GM21390 (cell line): ENCODE measurements around the gene ANKRD13C.
"Not testable (repeated sequence)": the region's sequence is repeated elsewhere in the genome, so short reads cannot be mapped to it uniquely, and the experiment has no call there.

Experiments used
- ATAC-seq: cut with Tn5 transposase; IDR thresholded peaks from one replicate; pipeline ENCODE4 v1.9.1; 2021; ENCODE audit not compliant: unreplicated experiment

The ANKRD13C gene

DNA sequence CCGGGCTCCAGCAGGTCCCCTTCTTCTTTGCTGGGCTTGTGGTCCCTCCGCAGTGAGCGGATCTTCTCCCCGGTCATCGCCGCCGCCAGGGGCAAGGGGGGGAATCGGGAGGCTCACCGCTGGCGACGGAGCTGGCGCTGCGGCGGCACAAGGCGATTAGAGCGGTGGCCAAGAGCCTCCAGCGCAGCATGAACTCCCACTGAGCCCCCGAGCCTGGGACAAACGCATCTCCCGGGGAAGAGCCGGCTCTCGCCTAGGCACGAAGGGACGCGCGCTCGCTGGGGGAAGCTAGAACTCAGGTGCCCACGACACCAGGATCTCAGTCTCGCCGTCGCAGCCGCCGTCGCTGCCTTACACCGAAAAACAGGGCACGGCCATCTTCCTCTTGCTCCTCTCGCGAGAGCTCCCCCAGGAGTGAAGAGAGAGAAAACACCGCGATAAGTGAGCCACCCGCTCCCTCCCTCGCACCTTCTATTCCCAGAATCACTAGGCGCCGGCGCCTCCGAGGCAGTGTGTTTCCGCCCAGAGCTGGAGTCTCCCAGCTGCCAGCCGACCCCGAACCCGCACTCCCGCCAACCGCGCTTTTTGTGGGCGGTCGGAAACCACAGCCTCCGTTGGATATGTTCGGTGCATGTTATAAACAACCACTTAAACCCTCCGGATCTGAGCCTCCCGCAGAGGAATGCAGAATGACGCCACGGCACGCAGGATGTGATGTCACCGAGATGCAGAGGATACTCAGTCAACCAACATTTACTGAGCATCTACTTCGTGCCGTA, at the start of gene ANKRD13C:
Gene ANKRD13C (minus strand): TSS at position 391 of the 779 bp plus-strand sequence. CDS start 314 bp downstream, at position 77.
- ATAC-seq, result peak; percentile 91

DNA sequence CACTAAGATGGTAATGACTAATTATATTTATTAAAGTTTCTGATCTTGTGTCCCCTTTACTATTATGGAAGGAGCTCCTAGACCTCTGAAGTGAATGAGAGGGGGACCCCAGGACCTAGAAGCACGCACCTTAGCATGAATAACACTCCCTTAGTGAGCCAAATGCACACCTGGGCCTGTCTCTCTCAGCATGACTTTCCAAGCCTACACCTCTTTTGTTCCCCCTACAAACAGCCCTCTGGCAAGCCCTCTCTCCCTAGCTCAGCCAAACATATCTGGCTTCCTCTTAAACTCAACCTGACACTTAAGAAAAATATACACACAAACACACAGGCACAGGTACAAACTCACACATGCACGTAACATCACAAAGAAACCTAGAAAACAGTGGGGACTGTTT, 49.2 kb upstream of the ANKRD13C start:
- no peak for ATAC-seq

- ATAC-seq, result no peak
Measured at GRCh38 chr1:70401974-70402373, 47.5 kb upstream of the ANKRD13C start.

DNA sequence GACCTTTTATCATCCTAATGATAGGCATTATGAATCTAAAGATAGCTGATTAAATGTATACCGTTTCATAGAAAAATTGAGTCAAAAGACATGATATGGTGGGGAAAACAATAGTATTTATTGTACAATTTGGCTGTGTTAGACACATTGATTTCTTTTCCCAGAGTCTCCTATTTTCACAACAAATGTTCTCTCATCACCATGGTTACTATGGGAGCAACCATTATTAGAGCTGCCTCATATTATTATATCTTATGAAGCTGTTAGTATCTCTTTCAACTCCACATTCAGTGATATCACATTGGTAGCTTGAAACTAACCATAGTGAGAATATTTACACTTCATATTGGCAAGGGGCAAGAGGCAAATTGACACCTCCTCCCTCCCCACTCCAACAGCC, 45.8 kb upstream of the ANKRD13C start:
- no peak for ATAC-seq

GRCh38 chr1:70397013-70397412, 42.5 kb upstream of the ANKRD13C start:
- no peak for ATAC-seq

DNA sequence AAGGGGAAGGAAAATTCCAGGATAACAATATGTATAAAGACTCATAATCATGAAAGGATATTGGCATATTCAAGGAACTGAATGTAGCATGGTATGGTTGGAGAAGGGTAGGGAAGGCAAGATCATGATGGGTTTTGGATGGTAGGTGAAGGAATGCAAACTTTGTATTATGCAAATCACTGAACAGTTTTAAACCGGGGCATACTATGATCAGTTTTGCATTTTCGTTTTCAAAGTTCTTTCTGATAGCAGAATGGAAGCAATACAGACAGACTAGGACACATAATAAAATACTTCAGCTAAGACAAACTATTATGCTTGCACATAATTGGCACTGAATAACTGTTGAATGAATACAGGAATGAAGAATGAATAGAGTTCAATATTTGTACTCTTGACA, 42.1 kb upstream of the ANKRD13C start:
- ATAC-seq, result no peak

GRCh38 chr1:70392626-70393025, 38.1 kb upstream of the ANKRD13C start:
- no peak for ATAC-seq

DNA sequence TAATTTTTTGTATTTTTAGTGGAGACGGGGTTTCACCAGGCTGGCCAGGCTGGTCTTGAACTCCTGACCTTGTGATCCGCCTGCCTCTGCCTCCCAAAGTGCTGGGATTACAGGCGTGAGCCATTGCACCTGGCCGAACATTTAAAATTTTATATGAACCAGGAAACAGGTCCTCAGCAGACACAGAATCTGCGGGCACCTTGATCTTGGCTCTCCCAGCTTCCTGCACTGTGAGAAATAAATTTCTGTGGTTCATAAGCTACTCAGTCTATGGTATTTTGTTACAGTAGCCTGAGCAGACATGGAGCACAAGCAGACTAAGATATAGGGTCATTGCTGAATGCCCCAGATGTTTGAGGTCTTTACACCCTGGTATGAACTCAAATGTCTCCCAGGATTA, 33.0 kb upstream of the ANKRD13C start:
- ATAC-seq, result no peak

DNA sequence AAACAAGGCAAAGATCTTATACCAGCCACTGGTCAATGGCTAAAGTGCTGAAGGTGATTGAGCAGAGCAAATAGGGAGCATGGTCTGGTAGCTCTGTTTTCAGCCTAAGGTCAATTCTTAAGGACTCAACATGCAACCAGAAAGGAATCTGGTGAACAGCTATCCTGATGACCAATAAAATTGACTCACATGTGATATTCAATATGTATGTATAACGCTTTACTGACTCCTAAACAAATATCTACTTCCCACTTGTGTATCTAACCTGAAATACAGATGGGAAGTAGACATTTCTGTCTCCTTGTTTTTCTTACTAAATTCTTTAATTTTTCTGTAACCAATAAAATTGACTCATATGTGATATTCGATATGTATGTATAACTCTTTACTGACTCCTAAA, 31.6 kb upstream of the ANKRD13C start:
- no peak for ATAC-seq

DNA sequence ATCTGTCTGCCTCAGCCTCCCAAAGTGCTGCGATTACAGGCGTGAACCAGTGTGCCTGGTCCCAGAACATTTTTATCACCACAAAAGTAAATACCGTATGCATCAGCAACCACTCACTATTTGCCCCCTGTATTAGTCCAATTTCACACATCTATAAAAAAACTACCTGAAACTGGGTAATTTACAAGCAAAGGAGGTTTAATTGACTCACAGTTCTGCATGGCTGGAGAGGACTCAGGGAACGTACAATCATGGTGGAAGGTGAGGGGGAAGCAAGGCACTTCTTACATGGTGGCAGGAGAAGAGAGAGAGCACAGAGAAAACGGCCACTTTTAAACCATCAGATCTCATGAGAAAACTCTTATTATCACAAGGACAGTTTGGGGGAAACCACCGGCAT, 31.0 kb upstream of the ANKRD13C start:
- no peak for ATAC-seq

GRCh38 chr1:70384542-70384941, 30.0 kb upstream of the ANKRD13C start:
- no peak for ATAC-seq

DNA sequence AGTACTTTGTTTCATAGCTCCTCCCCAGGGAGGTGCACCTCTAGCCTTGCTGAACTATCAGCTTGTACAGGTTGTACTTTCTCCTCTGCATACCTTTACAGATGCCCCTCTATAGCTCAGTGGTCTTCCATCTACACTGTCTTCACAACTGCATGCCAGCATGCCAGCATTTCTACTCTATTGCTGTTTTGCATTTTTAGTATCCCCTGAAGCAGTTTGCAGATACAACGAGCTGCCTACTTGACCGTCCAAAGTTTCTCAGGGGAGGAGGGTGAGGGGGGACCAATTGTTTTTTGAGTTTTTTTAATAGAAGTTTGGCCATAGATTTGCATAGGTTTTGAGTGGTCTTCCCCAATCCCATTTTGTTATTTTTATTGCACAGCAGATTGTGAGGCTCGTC, 29.0 kb upstream of the ANKRD13C start:
- no peak for ATAC-seq

DNA sequence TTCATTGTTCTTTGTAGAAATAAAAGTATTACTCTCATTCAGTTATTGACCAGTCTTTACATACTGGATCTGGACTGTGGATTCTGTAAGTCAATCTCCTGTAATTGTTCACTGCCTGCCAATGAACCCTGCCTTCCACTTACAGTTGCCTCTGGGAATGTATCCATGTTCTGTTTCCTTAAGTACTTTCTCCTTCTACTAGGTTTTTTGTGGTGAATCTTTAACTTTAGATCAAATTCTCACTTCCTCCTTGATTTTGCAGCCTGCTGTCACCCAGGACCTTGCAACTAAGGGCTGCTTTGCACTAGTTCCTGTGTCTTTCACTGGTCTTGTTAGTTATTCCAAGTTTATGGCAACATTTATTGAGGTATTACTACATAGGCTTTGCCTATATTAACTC, 28.2 kb upstream of the ANKRD13C start:
- peak; percentile 83 for ATAC-seq

DNA sequence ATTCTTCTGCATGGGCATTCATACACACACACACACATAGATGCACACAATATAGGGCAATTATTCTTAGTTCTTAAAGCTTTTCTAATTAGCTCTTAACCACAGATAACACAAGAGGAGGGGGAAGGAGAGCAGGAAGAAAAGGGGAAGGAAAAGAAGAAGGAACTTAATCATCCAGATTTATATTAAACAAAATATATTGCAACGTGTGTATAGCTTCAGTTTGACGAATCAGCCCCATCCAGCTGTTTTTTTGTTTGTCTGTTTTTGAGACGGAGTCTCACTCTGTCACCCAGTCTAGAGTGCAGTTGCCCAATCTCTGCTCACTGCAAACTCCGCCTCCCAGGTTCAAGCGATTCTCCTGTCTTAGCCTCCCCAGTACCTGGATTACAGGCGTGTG, 21.7 kb upstream of the ANKRD13C start:
- ATAC-seq, result no peak

GRCh38 chr1:70373580-70373979, 19.1 kb upstream of the ANKRD13C start:
- not testable (repeated sequence) for ATAC-seq

- no peak for ATAC-seq
Measured at GRCh38 chr1:70372426-70372825, 17.9 kb upstream of the ANKRD13C start.

DNA sequence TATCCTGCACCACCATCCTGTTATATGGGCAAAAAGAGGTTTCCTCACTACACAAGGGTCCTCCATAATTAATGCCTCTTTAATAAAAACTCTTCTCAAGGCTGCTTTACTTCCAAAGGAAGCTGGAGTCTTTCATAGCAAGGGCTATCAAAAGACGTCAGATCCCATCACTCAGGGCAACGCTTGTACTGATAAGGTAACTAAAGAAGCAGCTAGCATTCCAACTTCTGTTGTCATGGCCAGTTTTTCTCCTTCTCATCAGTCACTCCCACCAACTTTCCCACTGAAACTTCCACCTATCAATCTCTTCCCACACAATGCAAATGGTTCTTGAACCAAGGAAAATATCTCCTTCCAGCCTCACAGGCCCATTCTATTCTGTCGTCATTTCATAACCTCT, 17.1 kb upstream of the ANKRD13C start:
- not testable (repeated sequence) for ATAC-seq

DNA sequence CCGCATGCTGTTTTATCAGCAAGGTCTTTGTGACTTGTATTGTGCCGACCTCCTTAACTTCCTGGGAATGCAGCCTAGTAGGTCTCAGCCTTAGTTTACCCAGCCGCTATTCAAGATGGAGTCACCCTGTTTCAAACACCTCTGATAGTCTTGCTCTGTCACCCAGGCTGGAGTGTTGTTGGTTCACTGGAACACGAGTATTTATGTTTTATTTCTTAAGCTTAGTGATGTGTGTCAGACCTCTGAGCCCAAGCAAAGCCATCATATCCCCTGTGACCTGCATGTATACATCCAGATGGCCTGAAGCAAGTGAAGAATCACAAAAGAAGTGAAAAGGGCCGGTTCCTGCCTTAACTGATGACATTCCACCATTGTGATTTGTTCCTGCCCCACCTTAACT, 12.9 kb upstream of the ANKRD13C start:
- not testable (repeated sequence) for ATAC-seq

DNA sequence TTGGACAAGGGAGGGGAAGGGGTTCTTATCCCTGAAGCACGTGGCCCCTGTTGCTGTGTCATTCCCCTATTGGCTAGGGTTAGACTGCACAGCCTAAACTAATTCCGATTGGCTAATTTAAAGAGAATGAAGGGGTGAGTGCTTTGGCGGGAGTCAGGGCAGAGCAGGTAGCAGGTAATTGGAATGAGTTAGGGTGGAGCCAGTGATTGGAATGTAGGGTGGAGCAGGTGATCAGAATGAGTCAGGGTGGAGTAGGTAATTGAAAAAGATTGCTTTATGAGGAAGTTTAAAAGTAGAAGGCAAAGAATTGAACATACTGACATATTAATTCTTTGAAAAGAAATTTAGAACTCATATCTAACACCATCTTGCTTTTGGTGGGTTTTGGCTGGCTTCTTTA, 12.5 kb upstream of the ANKRD13C start:
- ATAC-seq, result not testable (repeated sequence)

- not testable (repeated sequence) for ATAC-seq
Measured at GRCh38 chr1:70366425-70366952, 12.0 kb upstream of the ANKRD13C start.

DNA sequence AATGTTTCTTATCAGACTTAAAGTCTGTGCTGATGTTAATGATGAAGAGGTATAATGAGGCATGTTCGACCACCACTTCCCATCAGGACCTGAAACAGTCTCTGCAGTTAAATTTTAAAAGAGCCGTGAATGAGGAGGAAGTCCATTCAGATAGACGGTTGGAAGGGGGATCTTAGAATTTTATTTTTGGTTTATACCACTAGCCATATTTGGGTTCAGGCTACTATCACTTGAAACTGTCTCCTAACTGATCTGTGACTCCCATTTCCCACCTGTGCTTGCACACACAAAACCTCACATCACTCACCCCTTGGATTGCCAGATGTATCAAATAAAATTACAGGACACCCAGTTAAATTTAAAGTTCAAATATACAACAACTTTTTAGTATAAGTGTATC, 9.9 kb upstream of the ANKRD13C start:
- ATAC-seq, result no peak

DNA sequence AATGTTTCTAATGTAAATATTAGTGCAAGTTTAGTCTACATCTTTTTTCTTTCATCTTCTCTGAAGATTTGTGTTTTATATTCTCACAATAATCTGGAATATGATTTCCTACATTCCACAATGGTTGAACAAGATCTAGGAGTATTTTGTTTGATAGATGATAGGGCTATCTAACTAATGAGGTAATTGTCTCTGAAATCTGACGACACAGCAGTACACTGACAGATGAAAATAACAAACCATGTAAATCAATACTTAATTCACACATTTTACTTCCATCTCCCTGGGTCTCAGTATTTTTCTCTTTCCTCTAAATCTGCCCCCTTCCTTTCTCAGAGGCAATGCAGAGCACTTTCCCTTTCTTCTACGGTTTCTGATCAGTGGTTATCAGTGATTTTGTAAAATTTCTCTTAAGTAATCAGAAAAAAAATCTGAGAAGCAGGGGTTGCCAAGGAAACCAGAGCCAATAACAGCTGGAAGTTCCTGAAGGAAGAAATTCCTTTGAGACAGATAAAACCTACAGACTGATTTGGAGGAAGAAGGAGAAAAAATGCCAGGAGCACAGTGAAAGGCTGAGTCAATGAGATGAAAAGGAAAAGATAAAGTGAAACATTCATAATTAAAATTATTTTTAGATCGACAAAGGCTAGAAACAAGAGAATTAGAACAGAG, 7.3 kb upstream of the ANKRD13C start:
- ATAC-seq, result no peak
